DMS114 treated with DMSO at 0.1 percent for 48 hours (cell line): ENCODE data around the gene CPXM2.

Experiments
- DNase-seq: peaks from one replicate; lab custom pipeline; 2025; ENCODE audit not compliant: unreplicated experiment; lab: John Stamatoyannopoulos, UW

CPXM2 gene

GRCh38 chr10:123704076-123704475, 187.5 kb downstream of the CPXM2 start:
- no peak for DNase-seq

DNA sequence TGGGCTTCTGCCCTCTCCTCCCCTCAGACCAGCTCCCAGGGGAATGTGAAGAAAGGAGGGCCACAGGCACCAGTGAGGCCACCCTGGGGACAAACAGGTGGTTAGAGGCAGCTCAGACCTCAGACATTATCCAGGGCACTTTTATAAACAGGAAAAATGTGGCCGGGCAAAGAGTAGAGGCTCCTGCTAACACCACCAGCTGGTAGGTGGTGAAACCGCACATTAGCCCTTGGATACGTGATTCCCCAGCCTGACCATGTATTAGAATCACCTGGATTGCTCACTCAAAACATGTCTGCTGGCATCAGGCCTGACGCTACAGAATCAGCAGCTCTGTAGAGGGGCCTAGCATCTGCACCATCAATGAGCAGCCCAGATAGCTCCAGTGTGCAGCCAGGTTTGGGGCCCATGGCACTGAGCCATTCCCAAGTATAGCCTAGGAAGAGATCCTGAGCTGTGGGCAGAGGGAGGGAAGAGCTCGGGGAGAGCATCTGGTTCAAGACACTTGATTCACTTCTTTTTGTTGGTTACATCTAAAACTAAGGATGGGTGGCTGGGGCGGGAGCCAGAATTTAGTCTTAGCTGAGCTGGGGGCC, 188.3 kb downstream of the CPXM2 start:
- DNase-seq = no peak
